ENCODE measurements around the gene ADRA1B.

Gene ADRA1B

GRCh38 chr5:159908591-159908940, 7.7 kb upstream of the ADRA1B start:
- DNase-seq (ENCODE audit: low read depth): no peak
- H3K4me3 ChIP-seq (ENCODE audit: low read depth, low read length): no peak overlapping the region
- TF ChIP-seq CTCF (IDR thresholded peaks at IDR 0.05; ENCODE audit: low read depth, low read length): no peak
- no peak for TF ChIP-seq MYC (IDR thresholded peaks at IDR 0.05; ENCODE audit: low read depth, low read length)
- TF ChIP-seq MAX (IDR thresholded peaks at IDR 0.05; ENCODE audit: low read depth, low read length): no peak
- no peak for TF ChIP-seq POLR2A (IDR thresholded peaks at IDR 0.05; ENCODE audit: extremely low read depth, insufficient read length)

- no peak for DNase-seq (ENCODE audit: low read depth)
- no peak for TF ChIP-seq MAX (IDR thresholded peaks at IDR 0.05; ENCODE audit: low read depth, low read length)
- no peak for TF ChIP-seq CTCF (IDR thresholded peaks at IDR 0.05; ENCODE audit: low read depth, low read length)
- H3K4me3 ChIP-seq (ENCODE audit: low read depth, low read length): no peak overlapping the region
Measured at GRCh38 chr5:159909126-159909525, 7.2 kb upstream of the ADRA1B start.

- TF ChIP-seq POLR2A (IDR thresholded peaks at IDR 0.05; ENCODE audit: extremely low read depth, insufficient read length) (no peak), CTCF (IDR thresholded peaks at IDR 0.05; ENCODE audit: low read depth, low read length) (no peak), MAX (IDR thresholded peaks at IDR 0.05; ENCODE audit: low read depth, low read length) (no peak), MYC (IDR thresholded peaks at IDR 0.05; ENCODE audit: low read depth, low read length) (no peak)
- no peak overlapping the region for H3K4me3 ChIP-seq (ENCODE audit: low read depth, low read length)
- no peak for DNase-seq (ENCODE audit: low read depth)
Measured at GRCh38 chr5:159910207-159910842, 6.0 kb upstream of the ADRA1B start.

- no peak overlapping the region for H3K4me3 ChIP-seq (ENCODE audit: low read depth, low read length)
- TF ChIP-seq MAX (IDR thresholded peaks at IDR 0.05; ENCODE audit: low read depth, low read length) (no peak), POLR2A (IDR thresholded peaks at IDR 0.05; ENCODE audit: extremely low read depth, insufficient read length) (no peak), CTCF (IDR thresholded peaks at IDR 0.05; ENCODE audit: low read depth, low read length) (no peak), MYC (IDR thresholded peaks at IDR 0.05; ENCODE audit: low read depth, low read length) (no peak)
- DNase-seq (ENCODE audit: low read depth): no peak
Measured at GRCh38 chr5:159910843-159911229, 5.4 kb upstream of the ADRA1B start.

DNA sequence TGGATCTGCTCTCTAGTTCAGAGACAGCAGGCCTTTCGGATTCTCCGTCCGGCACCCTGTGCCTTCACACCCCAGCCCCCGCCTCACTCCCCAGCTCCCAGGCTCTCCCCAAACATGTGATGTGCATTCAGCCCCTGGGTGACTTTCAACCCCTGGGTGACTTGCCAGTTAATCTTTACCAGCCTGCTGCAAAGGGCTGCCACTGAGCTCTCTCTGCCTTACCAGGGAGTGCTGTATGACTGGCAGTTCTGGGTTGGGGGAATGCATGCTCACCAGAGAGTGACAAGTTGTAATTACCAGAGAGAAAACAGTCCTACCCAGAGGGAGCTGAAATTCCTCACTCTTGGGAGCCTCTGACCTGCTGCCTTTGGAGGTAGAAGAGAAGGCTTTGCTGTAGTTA, 4.9 kb upstream of the ADRA1B start:
- TF ChIP-seq CTCF (IDR thresholded peaks at IDR 0.05; ENCODE audit: low read depth, low read length): no peak
- TF ChIP-seq POLR2A (IDR thresholded peaks at IDR 0.05; ENCODE audit: extremely low read depth, insufficient read length): no peak
- no peak for TF ChIP-seq MAX (IDR thresholded peaks at IDR 0.05; ENCODE audit: low read depth, low read length)
- TF ChIP-seq MYC (IDR thresholded peaks at IDR 0.05; ENCODE audit: low read depth, low read length): no peak
- DNase-seq (ENCODE audit: low read depth): no peak
- H3K4me3 ChIP-seq (ENCODE audit: low read depth, low read length): no peak overlapping the region

All from NB4 (cell line).